A673 (cell line): Measurements from ENCODE around the gene COL4A4.
"Not testable (repeated sequence)": the region's sequence is repeated elsewhere in the genome, so short reads cannot be mapped to it uniquely, and the experiment has no call there.

Experiments used
- EZH2 ChIP-seq: fragments of 200-600 bp; sonication (generic); IDR thresholded peaks from 2 replicates; pipeline ENCODE4 v1.6.1; 2017; ENCODE audit warnings: borderline replicate concordance, low read depth, mild to moderate bottlenecking, mixed read lengths, antibody characterized with exemption, low read length; ENCODE audit not compliant: poor library complexity, severe bottlenecking
- TF ChIP-seq, protein P1 (sequence below): fragments of 300-800, 200-600 bp; sonication (generic); conservative IDR thresholded peaks from 2 replicates; pipeline ENCODE4 v1.5.1; 2017; ENCODE audit warnings: low read depth, mild to moderate bottlenecking, antibody characterized with exemption, low read length, moderate library complexity, mixed read lengths

DNA sequence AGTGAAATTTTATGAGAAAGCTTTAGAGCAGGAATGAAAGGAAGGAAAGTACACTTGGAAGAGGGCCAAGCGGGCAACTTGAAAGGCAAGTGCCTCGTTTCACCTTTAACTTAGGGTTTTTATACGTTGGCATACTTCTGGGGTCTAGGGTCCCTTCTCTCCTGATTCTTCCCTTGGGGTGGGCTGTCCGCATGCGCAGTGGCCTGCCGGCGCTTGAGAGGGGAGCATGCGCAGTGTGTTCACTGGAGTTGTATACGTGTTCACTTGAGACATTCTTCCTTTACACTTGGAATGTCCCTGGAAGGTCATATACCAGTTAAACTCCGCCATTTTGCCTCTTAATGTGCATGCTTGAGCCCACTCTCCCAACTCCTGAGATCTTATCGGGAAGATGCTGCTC lies 7.8 kb upstream of the COL4A4 start:
- not testable (repeated sequence) for TF ChIP-seq EZH2
- TF ChIP-seq, protein P1, sequence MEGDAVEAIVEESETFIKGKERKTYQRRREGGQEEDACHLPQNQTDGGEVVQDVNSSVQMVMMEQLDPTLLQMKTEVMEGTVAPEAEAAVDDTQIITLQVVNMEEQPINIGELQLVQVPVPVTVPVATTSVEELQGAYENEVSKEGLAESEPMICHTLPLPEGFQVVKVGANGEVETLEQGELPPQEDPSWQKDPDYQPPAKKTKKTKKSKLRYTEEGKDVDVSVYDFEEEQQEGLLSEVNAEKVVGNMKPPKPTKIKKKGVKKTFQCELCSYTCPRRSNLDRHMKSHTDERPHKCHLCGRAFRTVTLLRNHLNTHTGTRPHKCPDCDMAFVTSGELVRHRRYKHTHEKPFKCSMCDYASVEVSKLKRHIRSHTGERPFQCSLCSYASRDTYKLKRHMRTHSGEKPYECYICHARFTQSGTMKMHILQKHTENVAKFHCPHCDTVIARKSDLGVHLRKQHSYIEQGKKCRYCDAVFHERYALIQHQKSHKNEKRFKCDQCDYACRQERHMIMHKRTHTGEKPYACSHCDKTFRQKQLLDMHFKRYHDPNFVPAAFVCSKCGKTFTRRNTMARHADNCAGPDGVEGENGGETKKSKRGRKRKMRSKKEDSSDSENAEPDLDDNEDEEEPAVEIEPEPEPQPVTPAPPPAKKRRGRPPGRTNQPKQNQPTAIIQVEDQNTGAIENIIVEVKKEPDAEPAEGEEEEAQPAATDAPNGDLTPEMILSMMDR, result not testable (repeated sequence)
